ENCODE data around the gene ZYX.

Gene ZYX, protein sequence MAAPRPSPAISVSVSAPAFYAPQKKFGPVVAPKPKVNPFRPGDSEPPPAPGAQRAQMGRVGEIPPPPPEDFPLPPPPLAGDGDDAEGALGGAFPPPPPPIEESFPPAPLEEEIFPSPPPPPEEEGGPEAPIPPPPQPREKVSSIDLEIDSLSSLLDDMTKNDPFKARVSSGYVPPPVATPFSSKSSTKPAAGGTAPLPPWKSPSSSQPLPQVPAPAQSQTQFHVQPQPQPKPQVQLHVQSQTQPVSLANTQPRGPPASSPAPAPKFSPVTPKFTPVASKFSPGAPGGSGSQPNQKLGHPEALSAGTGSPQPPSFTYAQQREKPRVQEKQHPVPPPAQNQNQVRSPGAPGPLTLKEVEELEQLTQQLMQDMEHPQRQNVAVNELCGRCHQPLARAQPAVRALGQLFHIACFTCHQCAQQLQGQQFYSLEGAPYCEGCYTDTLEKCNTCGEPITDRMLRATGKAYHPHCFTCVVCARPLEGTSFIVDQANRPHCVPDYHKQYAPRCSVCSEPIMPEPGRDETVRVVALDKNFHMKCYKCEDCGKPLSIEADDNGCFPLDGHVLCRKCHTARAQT

DNA sequence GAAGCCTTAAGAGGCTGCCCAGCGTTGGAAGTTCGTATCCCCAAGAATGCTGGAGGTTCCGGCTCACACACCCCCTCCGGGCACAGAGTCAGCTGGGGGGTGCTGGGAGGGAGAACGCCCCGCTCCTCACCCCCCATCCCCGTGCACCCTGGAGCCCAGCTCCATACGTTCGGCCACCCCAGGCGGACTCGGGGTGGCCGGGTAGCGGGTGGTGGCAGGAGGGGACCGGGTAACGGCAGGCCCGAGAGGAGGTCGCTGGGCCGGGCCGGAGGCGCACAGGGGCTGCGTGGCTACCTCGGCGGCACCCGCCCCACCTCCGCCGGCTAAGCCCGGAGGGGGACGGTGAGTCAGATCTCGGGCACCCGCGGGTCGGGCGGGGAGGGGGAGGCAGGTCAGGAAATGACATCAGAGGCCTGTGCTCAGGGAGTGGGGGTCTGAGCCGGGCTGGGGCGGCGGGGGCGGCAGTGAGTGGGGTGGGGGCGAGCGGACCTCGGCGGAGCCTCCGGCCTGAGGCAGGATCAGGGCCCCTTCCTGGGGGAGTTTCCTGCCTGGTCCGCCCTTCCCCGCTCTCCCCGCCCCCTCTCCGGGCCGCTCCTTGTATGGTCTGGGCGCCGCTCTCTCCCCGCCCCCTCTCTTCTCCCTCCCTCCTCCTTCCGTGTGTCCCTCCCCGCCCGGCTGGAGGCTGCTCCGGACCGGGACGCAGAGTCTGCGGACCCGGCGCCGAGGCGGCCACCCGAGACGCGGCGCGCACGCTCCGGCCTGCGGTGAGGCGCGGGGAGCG, at the start of gene ZYX:
TSS of gene ZYX (plus strand) at position 700 of the 781 bp plus-strand sequence. CDS start 227 bp downstream, outside the sequence.
- no peaks in the 10 kb centered on the region for H3K27me3 ChIP-seq (ENCODE audit: insufficient read depth, low read length)
- peaks cover 3% of the 10 kb centered on the region; the same call in 1 of the 2 replicates for H3K36me3 ChIP-seq (ENCODE audit: insufficient read depth, low read length)
- peak within 1 kb of the TSS; percentile 89 for H2AFZ ChIP-seq (ENCODE audit: low read length, unreplicated experiment)
- peaks cover 65% of the 10 kb centered on the region for H3K79me2 ChIP-seq (ENCODE audit: control insufficient read depth, insufficient read depth, low read length, unreplicated experiment)
- H3K4me1 ChIP-seq (ENCODE audit: control insufficient read depth, insufficient read depth, low read length, unreplicated experiment): peaks cover 42% of the 10 kb centered on the region
- peak within 1 kb of the TSS; percentile 96 for H3K27ac ChIP-seq (ENCODE audit: low read depth, low read length)
- peak within 1 kb of the TSS; percentile 93 for H3K4me3 ChIP-seq (ENCODE audit: low read depth, low read length)

DNA sequence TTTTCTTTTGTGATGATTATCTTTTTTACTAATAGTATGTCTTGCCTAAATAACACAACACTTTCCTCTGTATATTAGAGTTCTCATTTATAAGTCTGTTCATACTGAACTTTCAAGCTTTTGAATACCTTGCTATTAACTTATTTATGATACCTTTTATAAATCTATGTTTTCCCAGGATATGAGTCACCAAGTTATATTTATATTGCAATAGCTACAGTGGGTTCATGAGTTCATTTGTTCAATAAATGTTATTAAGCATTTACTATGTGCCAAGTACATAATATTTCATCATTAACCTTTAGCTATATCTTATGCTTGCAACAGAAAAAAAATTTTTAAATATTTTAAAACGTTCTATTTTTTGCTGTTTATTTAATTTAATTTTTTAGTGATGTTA, 46.9 kb upstream of the ZYX start:
- Histone ChIP-seq H2AFZ (ENCODE audit: low read length, unreplicated experiment) (no peak overlapping the region), H3K4me3 (ENCODE audit: low read depth, low read length) (no peak overlapping the region), H3K79me2 (ENCODE audit: control insufficient read depth, insufficient read depth, low read length, unreplicated experiment) (no peaks in the 10 kb centered on the region), H3K36me3 (ENCODE audit: insufficient read depth, low read length) (no peaks in the 10 kb centered on the region), H3K4me1 (ENCODE audit: control insufficient read depth, insufficient read depth, low read length, unreplicated experiment) (peaks cover 28% of the 10 kb centered on the region), H3K27me3 (ENCODE audit: insufficient read depth, low read length) (peaks cover 15% of the 10 kb centered on the region), H3K27ac (ENCODE audit: low read depth, low read length) (no peak overlapping the region)

DNA sequence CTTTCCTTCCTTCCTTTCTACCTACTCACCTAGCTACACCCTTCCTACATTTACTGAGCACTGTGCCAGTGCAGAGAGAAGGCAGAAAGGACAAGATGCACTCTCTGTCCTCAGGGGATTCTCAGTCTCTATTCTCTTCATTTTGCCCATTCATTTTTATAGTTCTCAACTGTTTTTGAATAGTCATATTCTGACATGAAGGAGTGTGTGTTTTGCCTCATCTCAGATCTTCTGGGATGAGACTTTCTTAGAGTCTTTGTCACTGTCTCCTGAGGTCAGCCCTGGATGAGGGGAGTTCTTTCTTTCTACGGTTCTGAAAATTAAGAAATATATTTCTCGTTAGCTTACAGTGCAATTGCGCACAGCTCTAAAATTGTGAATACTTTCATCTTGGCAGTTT, 43.9 kb upstream of the ZYX start:
- Histone ChIP-seq H3K36me3 (ENCODE audit: insufficient read depth, low read length) (no peaks in the 10 kb centered on the region), H3K4me1 (ENCODE audit: control insufficient read depth, insufficient read depth, low read length, unreplicated experiment) (peaks cover 11% of the 10 kb centered on the region), H3K27me3 (ENCODE audit: insufficient read depth, low read length) (peaks cover 26% of the 10 kb centered on the region), H3K79me2 (ENCODE audit: control insufficient read depth, insufficient read depth, low read length, unreplicated experiment) (no peaks in the 10 kb centered on the region), H3K27ac (ENCODE audit: low read depth, low read length) (no peak overlapping the region), H3K4me3 (ENCODE audit: low read depth, low read length) (no peak overlapping the region), H2AFZ (ENCODE audit: low read length, unreplicated experiment) (no peak overlapping the region)

DNA sequence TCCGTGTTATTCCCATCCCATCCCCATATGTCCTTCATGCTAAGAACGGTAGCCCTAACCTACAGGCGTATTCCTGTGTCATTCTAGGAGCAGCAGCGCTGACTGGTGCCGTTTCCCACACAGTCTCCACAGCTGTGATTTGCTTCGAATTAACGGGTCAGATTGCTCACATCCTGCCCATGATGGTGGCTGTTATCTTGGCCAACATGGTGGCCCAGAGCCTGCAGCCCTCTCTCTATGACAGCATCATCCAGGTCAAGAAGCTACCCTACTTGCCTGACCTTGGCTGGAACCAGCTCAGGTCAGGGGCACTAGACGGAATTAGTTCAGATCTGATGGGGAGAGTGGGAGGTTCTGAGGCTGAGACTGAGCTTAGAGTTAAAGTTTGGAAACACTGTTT, 39.3 kb upstream of the ZYX start:
- Histone ChIP-seq H3K27me3 (ENCODE audit: insufficient read depth, low read length) (peaks cover 44% of the 10 kb centered on the region), H3K4me1 (ENCODE audit: control insufficient read depth, insufficient read depth, low read length, unreplicated experiment) (no peaks in the 10 kb centered on the region), H3K36me3 (ENCODE audit: insufficient read depth, low read length) (no peaks in the 10 kb centered on the region), H3K79me2 (ENCODE audit: control insufficient read depth, insufficient read depth, low read length, unreplicated experiment) (no peaks in the 10 kb centered on the region), H3K27ac (ENCODE audit: low read depth, low read length) (no peak overlapping the region), H2AFZ (ENCODE audit: low read length, unreplicated experiment) (no peak overlapping the region), H3K4me3 (ENCODE audit: low read depth, low read length) (no peak overlapping the region)

DNA sequence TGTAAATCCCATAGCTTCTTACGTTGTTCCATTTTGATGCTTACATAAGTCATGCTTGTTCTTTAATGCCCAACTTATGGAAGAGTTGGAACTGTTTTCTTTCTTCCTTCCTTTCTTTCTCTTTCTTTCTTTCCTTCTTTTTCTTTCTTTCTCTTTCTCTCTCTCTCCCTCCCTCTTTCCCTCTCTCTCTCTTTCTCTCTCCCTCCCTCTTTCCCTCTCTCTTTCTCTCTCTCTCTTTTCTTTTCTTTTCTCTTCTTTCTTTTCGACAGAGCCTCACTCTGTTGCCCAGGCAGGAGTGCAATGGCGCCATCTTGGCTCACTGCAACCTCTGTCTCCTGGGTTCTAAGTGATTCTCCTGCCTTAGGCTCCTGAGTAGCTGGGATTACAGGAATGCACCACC, 37.5 kb upstream of the ZYX start:
- no peaks in the 10 kb centered on the region for H3K4me1 ChIP-seq (ENCODE audit: control insufficient read depth, insufficient read depth, low read length, unreplicated experiment)
- no peaks in the 10 kb centered on the region for H3K79me2 ChIP-seq (ENCODE audit: control insufficient read depth, insufficient read depth, low read length, unreplicated experiment)
- peaks cover 46% of the 10 kb centered on the region for H3K27me3 ChIP-seq (ENCODE audit: insufficient read depth, low read length)
- H3K27ac ChIP-seq (ENCODE audit: low read depth, low read length): no peak overlapping the region
- H2AFZ ChIP-seq (ENCODE audit: low read length, unreplicated experiment): no peak overlapping the region
- H3K4me3 ChIP-seq (ENCODE audit: low read depth, low read length): no peak overlapping the region
- no peaks in the 10 kb centered on the region for H3K36me3 ChIP-seq (ENCODE audit: insufficient read depth, low read length)

DNA sequence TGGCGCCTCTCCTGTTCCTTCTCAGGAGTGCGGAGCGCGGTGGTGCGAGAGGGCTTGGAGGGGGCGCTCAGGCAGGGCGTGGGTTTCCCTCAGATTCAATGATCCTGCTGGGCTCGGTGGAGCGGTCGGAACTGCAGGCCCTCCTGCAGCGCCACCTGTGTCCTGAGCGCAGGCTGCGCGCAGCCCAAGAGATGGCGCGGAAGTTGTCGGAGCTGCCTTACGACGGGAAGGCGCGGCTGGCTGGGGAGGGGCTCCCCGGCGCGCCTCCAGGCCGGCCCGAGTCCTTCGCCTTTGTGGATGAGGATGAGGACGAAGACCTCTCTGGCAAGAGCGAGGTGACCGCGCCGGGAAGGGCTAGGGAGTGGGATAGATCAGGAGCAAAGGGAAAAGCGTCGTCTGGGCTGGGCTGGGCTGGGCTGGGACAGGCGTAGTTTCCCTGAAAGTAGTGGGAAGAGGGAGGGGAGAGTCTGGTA, 35.7 kb upstream of the ZYX start:
- no peaks in the 10 kb centered on the region for H3K79me2 ChIP-seq (ENCODE audit: control insufficient read depth, insufficient read depth, low read length, unreplicated experiment)
- no peaks in the 10 kb centered on the region for H3K4me1 ChIP-seq (ENCODE audit: control insufficient read depth, insufficient read depth, low read length, unreplicated experiment)
- no peak overlapping the region for H3K27ac ChIP-seq (ENCODE audit: low read depth, low read length)
- H3K27me3 ChIP-seq (ENCODE audit: insufficient read depth, low read length): peaks cover 48% of the 10 kb centered on the region
- no peak overlapping the region for H3K4me3 ChIP-seq (ENCODE audit: low read depth, low read length)
- H2AFZ ChIP-seq (ENCODE audit: low read length, unreplicated experiment): no peak overlapping the region
- no peaks in the 10 kb centered on the region for H3K36me3 ChIP-seq (ENCODE audit: insufficient read depth, low read length)

DNA sequence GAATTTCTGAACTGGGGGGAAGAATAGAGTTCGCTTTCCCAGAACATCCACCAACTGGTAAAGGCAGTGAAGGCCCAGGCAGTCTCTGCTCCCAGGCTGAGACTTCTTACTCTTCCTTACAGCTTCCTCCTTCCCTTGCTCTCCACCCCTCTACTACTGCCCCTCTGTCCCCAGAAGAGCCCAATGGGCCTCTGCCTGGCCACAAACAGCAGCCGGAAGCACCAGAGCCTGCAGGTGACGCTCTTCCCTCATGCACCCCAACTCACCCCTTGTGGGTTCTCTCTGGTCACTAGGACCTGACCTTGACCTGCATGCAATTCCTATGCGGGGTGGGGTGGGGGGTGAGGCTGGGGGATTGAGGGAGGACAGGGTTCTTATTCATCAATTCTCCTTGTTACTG, 35.1 kb upstream of the ZYX start:
- no peaks in the 10 kb centered on the region for H3K79me2 ChIP-seq (ENCODE audit: control insufficient read depth, insufficient read depth, low read length, unreplicated experiment)
- no peaks in the 10 kb centered on the region for H3K4me1 ChIP-seq (ENCODE audit: control insufficient read depth, insufficient read depth, low read length, unreplicated experiment)
- H3K4me3 ChIP-seq (ENCODE audit: low read depth, low read length): no peak overlapping the region
- no peak overlapping the region for H2AFZ ChIP-seq (ENCODE audit: low read length, unreplicated experiment)
- H3K27me3 ChIP-seq (ENCODE audit: insufficient read depth, low read length): peaks cover 49% of the 10 kb centered on the region
- H3K27ac ChIP-seq (ENCODE audit: low read depth, low read length): no peak overlapping the region
- no peaks in the 10 kb centered on the region for H3K36me3 ChIP-seq (ENCODE audit: insufficient read depth, low read length)

DNA sequence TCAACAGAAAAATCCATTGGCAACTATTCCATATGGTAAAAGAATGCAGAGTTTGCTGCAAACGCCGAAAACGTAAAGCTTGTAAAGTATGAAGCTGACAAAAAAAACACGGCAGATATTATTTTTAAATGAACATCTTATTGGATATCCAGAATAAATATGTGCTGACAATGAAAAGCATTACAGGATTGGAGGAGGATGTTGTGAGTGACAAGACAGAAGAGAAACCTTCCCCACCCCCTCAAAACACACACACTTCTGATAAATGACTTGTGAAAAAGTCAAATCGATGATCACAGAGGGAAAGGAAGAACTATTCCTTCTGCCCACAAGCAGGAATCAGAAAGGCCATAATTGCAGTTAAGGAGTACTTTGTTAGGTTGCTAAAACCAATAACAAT, 33.2 kb upstream of the ZYX start:
- no peak overlapping the region for H2AFZ ChIP-seq (ENCODE audit: low read length, unreplicated experiment)
- H3K27ac ChIP-seq (ENCODE audit: low read depth, low read length): no peak overlapping the region
- no peaks in the 10 kb centered on the region for H3K4me1 ChIP-seq (ENCODE audit: control insufficient read depth, insufficient read depth, low read length, unreplicated experiment)
- no peaks in the 10 kb centered on the region for H3K36me3 ChIP-seq (ENCODE audit: insufficient read depth, low read length)
- H3K79me2 ChIP-seq (ENCODE audit: control insufficient read depth, insufficient read depth, low read length, unreplicated experiment): no peaks in the 10 kb centered on the region
- peaks cover 48% of the 10 kb centered on the region for H3K27me3 ChIP-seq (ENCODE audit: insufficient read depth, low read length)
- H3K4me3 ChIP-seq (ENCODE audit: low read depth, low read length): no peak overlapping the region

DNA sequence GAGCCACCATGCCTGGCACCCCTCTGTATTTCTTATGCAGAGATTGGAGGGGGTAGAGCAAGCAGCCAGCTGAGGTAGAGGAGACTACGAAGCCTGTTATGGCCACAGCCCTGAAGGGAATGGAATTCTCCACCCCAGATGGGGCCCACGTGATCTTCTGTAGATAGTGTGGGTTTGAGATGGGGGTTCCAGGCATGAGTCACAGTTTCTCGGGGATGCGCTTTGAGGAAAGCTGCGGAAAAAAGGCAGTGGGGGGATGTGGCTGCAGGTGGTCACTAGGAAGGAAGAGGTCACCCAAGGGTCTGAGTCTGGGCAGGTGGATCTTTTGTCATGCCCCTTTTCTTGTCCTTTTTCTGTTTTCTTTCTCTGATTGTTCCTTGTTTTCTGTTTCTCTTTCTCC, 30.1 kb upstream of the ZYX start:
- no peaks in the 10 kb centered on the region for H3K36me3 ChIP-seq (ENCODE audit: insufficient read depth, low read length)
- no peak overlapping the region for H2AFZ ChIP-seq (ENCODE audit: low read length, unreplicated experiment)
- no peak overlapping the region for H3K4me3 ChIP-seq (ENCODE audit: low read depth, low read length)
- peaks cover 34% of the 10 kb centered on the region for H3K27me3 ChIP-seq (ENCODE audit: insufficient read depth, low read length)
- H3K27ac ChIP-seq (ENCODE audit: low read depth, low read length): no peak overlapping the region
- H3K4me1 ChIP-seq (ENCODE audit: control insufficient read depth, insufficient read depth, low read length, unreplicated experiment): no peaks in the 10 kb centered on the region
- no peaks in the 10 kb centered on the region for H3K79me2 ChIP-seq (ENCODE audit: control insufficient read depth, insufficient read depth, low read length, unreplicated experiment)

DNA sequence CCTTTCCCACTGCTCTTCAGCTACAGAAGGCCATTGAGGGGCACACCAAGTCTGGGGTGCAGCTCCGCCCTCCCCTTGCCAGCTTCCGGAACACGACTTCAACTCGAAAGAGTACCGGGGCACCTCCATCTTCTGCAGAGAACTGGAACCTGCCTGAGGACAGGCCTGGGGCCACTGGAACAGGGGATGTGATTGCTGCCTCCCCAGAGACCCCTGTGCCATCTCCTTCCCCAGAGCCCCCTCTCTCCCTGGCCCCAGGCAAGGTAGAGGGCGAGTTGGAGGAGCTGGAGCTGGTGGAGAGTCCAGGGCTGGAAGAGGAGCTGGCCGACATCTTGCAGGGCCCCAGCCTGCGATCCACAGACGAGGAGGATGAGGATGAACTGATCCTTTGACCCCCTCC, 29.6 kb upstream of the ZYX start:
- H3K27ac ChIP-seq (ENCODE audit: low read depth, low read length): no peak overlapping the region
- no peaks in the 10 kb centered on the region for H3K79me2 ChIP-seq (ENCODE audit: control insufficient read depth, insufficient read depth, low read length, unreplicated experiment)
- no peak overlapping the region for H2AFZ ChIP-seq (ENCODE audit: low read length, unreplicated experiment)
- H3K4me1 ChIP-seq (ENCODE audit: control insufficient read depth, insufficient read depth, low read length, unreplicated experiment): no peaks in the 10 kb centered on the region
- H3K4me3 ChIP-seq (ENCODE audit: low read depth, low read length): no peak overlapping the region
- no peaks in the 10 kb centered on the region for H3K36me3 ChIP-seq (ENCODE audit: insufficient read depth, low read length)
- H3K27me3 ChIP-seq (ENCODE audit: insufficient read depth, low read length): peaks cover 30% of the 10 kb centered on the region
